HepG2 (cell line): ENCODE results near the gene ICAM3. TPM values are rescaled to one million over a fixed set of nuclear protein-coding genes. Genes with fewer than 3 reads are reported as not detected.

Source experiments
- DRAP1 ChIP-seq: IDR thresholded peaks from 2 replicates; pipeline ENCODE4 v1.6.1; 2016; ENCODE audit warnings: missing genetic modification reagents, missing compliant biosample characterization
- ESRRA ChIP-seq: sonication (generic); formaldehyde crosslinking; IDR thresholded peaks from 2 replicates; pipeline ENCODE4 v1.5.1; 2020; ENCODE audit warnings: mild to moderate bottlenecking, low read depth, missing genetic modification reagents
- HIVEP1 ChIP-seq: sonication (generic); formaldehyde crosslinking; IDR thresholded peaks from 2 replicates; pipeline ENCODE4 v1.4.0; 2020; ENCODE audit warnings: mild to moderate bottlenecking, missing genetic modification reagents
- HNF4A ChIP-seq: sonication (generic); formaldehyde crosslinking; IDR thresholded peaks from 2 replicates; pipeline ENCODE4 v1.4.0; 2020; ENCODE audit warnings: missing genetic modification reagents
- HOXD1 ChIP-seq: sonication (generic); formaldehyde crosslinking; IDR thresholded peaks from 2 replicates; pipeline ENCODE4 v1.5.0; 2020; ENCODE audit warnings: missing genetic modification reagents
- NFE2L2 ChIP-seq: fragments of 150-350 bp; IDR thresholded peaks from 2 replicates; pipeline ENCODE4 v1.6.1; 2014; ENCODE audit warnings: low read length
- PCBP2 ChIP-seq: fragments of 200-400 bp; formaldehyde crosslinking; optimal IDR thresholded peaks from 2 replicates; pipeline ENCODE3; 2018; ENCODE audit warnings: low read length, low read depth; ENCODE audit not compliant: poor library complexity, severe bottlenecking
- PHF21A ChIP-seq: sonication (generic); formaldehyde crosslinking; IDR thresholded peaks from 2 replicates; pipeline ENCODE4 v1.5.0; 2020; ENCODE audit warnings: mild to moderate bottlenecking, missing genetic modification reagents
- REST ChIP-seq, 2 experiments: IDR thresholded peaks; 2 replicates each; pipeline ENCODE4 v1.6.1; 2011 to 2012; ENCODE audit warnings: low read length in 2 of 2, borderline replicate concordance in 1 of 2, low read depth in 1 of 2, mild to moderate bottlenecking in 1 of 2, moderate library complexity in 1 of 2
- RNF2 ChIP-seq: fragments of 450-650 bp; conservative IDR thresholded peaks from 2 replicates; pipeline ENCODE4 v1.6.1; 2016; ENCODE audit warnings: low read depth
- RXRB ChIP-seq: IDR thresholded peaks from 2 replicates; pipeline ENCODE4 v1.6.1; 2016; ENCODE audit warnings: borderline replicate concordance, missing genetic modification reagents, missing compliant biosample characterization
- SNRNP70 ChIP-seq: fragments of 200-400 bp; formaldehyde crosslinking; IDR thresholded peaks from 2 replicates; pipeline ENCODE4 v1.6.1; 2017; ENCODE audit warnings: mild to moderate bottlenecking, low read depth, low read length, moderate library complexity
- TP53 ChIP-seq: sonication (generic); formaldehyde crosslinking; conservative IDR thresholded peaks from 2 replicates; pipeline ENCODE4 v1.4.0; 2020; ENCODE audit warnings: missing genetic modification reagents
- TSC22D2 ChIP-seq: sonication (generic); formaldehyde crosslinking; IDR thresholded peaks from 2 replicates; pipeline ENCODE4 v1.5.1; 2020; ENCODE audit warnings: missing genetic modification reagents, mild to moderate bottlenecking, borderline replicate concordance
- ZBTB33 ChIP-seq: sonication (generic); formaldehyde crosslinking; IDR thresholded peaks from 2 replicates; pipeline ENCODE4 v1.4.0; 2020; ENCODE audit warnings: missing genetic modification reagents
- ZFAT ChIP-seq: sonication (generic); formaldehyde crosslinking; conservative IDR thresholded peaks from 2 replicates; pipeline ENCODE4 v1.8.1; 2023; ENCODE audit warnings: missing genetic modification reagents, inconsistent platforms
- ZKSCAN1 ChIP-seq: fragments of 150-350 bp; IDR thresholded peaks from 2 replicates; pipeline ENCODE4 v1.6.1; 2014; ENCODE audit warnings: low read length
- ZKSCAN8 ChIP-seq: IDR thresholded peaks from 2 replicates; pipeline ENCODE4 v1.6.1; 2016; ENCODE audit warnings: borderline replicate concordance, missing genetic modification reagents, missing compliant biosample characterization
- ZNF101 ChIP-seq: sonication (generic); formaldehyde crosslinking; IDR thresholded peaks from 2 replicates; pipeline ENCODE4 v1.4.0; 2020; ENCODE audit warnings: mild to moderate bottlenecking, low read depth, missing genetic modification reagents, borderline replicate concordance
- ZNF501 ChIP-seq: sonication (generic); formaldehyde crosslinking; IDR thresholded peaks from 2 replicates; pipeline ENCODE4 v1.5.1; 2020; ENCODE audit warnings: mild to moderate bottlenecking, moderate library complexity, missing genetic modification reagents
- ZNF547 ChIP-seq: sonication (generic); formaldehyde crosslinking; IDR thresholded peaks from 2 replicates; pipeline ENCODE4 v1.5.1; 2020; ENCODE audit warnings: mild to moderate bottlenecking, missing genetic modification reagents
- ZNF569 ChIP-seq: sonication (generic); formaldehyde crosslinking; IDR thresholded peaks from 2 replicates; pipeline ENCODE4 v1.5.0; 2020; ENCODE audit warnings: mild to moderate bottlenecking, missing genetic modification reagents, moderate library complexity, borderline replicate concordance
- ZNF773 ChIP-seq: sonication (generic); formaldehyde crosslinking; IDR thresholded peaks from 2 replicates; pipeline ENCODE4 v1.4.0; 2020; ENCODE audit warnings: missing genetic modification reagents, borderline replicate concordance
- ZNF776 ChIP-seq: sonication (generic); formaldehyde crosslinking; IDR thresholded peaks from 2 replicates; pipeline ENCODE4 v1.4.0; 2020; ENCODE audit warnings: mild to moderate bottlenecking, missing genetic modification reagents
- ZNF878 ChIP-seq: sonication (generic); formaldehyde crosslinking; IDR thresholded peaks from 2 replicates; pipeline ENCODE4 v1.8.1; 2023; ENCODE audit warnings: mild to moderate bottlenecking, missing genetic modification reagents, moderate library complexity
- polyA plus RNA-seq, 8 experiments: library from polyadenylated mRNA; depleted of rRNA in 3 of 8; stranded (reverse) in 7 of 8; unstranded in 1 of 8; fragments of >200 nt; fragmentation: Illumina TruSeq in 4 of 8; extraction: Trizol in 4 of 8; gene quantifications; 2 replicates each; pipeline versions ENCODE4 v1.2.1 to v1.2.3, GENCODE V29; 2011 to 2016; ENCODE audit warnings: low read depth in 4 of 8, missing spikeins in 1 of 8, mixed read lengths in 1 of 8; ENCODE audit not compliant: insufficient read depth in 1 of 8
- total RNA-seq, 5 experiments: library from RNA; depleted of rRNA; stranded (reverse); fragments of >200 nt; fragmentation: Illumina TruSeq; extraction: Trizol; gene quantifications; 2 replicates each; pipeline ENCODE4 v1.2.3, GENCODE V29; 2016; ENCODE audit warnings: low read depth in 1 of 5

The ICAM3 gene
- total and polyA plus RNA-seq, 2 of the 13 experiments (the other 11 are each of a cell fraction or from before 2014, with no cell fraction given), result 14.1 to 21.0 TPM

- TF ChIP-seq ZBTB33 (CRISPR knock-in tag) (peak; percentile 41; the same call in 1 of the 2 replicates), PHF21A (CRISPR knock-in tag) (peak; percentile 17; the same call in 1 of the 2 replicates), ZNF501 (CRISPR knock-in tag) (no peak), TSC22D2 (CRISPR knock-in tag) (peak; percentile 61; the same call in 1 of the 2 replicates), SNRNP70 (no peak), RNF2 (no peak), PCBP2 (no peak), HOXD1 (CRISPR knock-in tag) (no peak), HNF4A (CRISPR knock-in tag) (no peak), ZNF569 (CRISPR knock-in tag) (no peak), HIVEP1 (peak; percentile 35; the same call in 1 of the 2 replicates), ZNF878 (CRISPR knock-in tag) (no peak), ZKSCAN8 (CRISPR knock-in tag) (no peak), RXRB (0 out of 2 replicates have a peak, but pooled peaks have one; percentile 43), ZKSCAN1 (no peak), ZFAT (no peak), NFE2L2 (no peak), DRAP1 (peak; percentile 66), REST (IDR thresholded peaks at IDR 0.05; ENCODE audit: borderline replicate concordance in 1 of 2, low read depth in 1 of 2, low read length in 2 of 2) (no peak), ESRRA (no peak), ZNF773 (CRISPR knock-in tag) (peak; percentile 27; the same call in 1 of the 2 replicates), TP53 (CRISPR knock-in tag) (no peak), ZNF101 (CRISPR knock-in tag) (no peak), ZNF776 (CRISPR knock-in tag) (no peak), ZNF547 (peak; percentile 72; the same call in 1 of the 2 replicates)
Measured at GRCh38 chr19:10315335-10316214, 23.8 kb downstream of the ICAM3 start, which contains the start of gene FDX2 (continued).
